ENCODE measurements around the gene CALML4.

CALML4 gene

DNA sequence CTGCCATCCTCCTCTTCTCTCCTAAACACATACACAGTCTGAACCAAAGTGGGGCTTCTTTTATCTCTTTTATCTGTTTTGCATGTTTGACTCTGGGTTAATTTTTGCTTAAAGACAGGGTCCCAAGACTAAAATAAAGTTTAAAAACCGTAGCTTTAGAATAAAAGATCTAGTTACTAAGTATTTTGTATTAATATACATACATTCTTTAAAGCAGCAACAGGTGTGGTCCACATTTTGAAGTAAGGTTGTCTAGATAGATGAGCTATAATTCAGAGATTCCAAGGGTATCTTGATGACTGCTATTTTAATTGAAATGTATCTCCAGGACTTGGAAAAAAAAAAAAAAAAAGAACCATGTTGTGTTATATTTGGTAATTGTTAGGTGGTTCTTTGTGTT is 61.3 kb downstream of the CALML4 start:
- no peak for DNase-seq

DNA sequence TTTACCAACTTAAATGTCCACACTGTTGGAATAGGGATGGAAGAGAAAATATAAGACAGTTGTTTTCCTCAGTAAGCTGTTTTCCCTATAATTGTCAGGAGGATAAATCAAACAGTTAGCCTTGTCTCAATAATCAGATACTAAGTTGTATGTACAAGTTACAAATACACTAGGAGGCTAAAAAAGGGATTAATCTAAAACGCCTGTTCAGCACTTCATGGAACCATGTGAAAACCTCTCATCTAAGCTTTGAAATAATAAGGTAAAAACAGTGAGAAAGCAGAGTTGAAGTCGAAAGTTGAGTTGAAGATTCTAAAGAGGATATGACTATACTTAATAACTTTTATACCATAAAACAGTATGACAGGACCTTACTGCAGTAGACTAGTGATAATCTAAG is 62.0 kb downstream of the CALML4 start:
- DNase-seq: no peak

Measured in fibroblast of skin of back (primary cell).